K562 (cell line): Measurements from ENCODE around the gene TLR8. TPM values are rescaled to one million over a fixed set of nuclear protein-coding genes. Genes with fewer than 3 reads are reported as not detected.

ENCODE experiments used
- ATF7 ChIP-seq: fragments of 450-650 bp; IDR thresholded peaks from 2 replicates; pipeline ENCODE4 v1.7.1; 2014; ENCODE audit warnings: mild to moderate bottlenecking, moderate library complexity
- CC2D1A ChIP-seq: fragments of 450-650 bp; IDR thresholded peaks from 2 replicates; pipeline ENCODE4 v1.6.1; 2017; ENCODE audit warnings: mild to moderate bottlenecking
- CHD2 ChIP-seq: IDR thresholded peaks from 2 replicates; pipeline ENCODE4 v1.6.1; 2011; ENCODE audit warnings: low read depth, low read length
- E2F6 ChIP-seq, 2 experiments: IDR thresholded peaks; 2 replicates each; pipeline ENCODE4 v1.6.1; 2011; ENCODE audit warnings: borderline replicate concordance in 1 of 2, control low read depth in 1 of 2, low read depth in 1 of 2, low read length in 1 of 2, mild to moderate bottlenecking in 1 of 2, mixed read lengths in 1 of 2, moderate library complexity in 1 of 2; ENCODE audit not compliant: insufficient read depth in 1 of 2, insufficient read length in 1 of 2, poor library complexity in 1 of 2, severe bottlenecking in 1 of 2; ENCODE audit errors: extremely low read depth in 1 of 2
- ETV5 ChIP-seq: sonication (generic); formaldehyde crosslinking; IDR thresholded peaks from 2 replicates; pipeline ENCODE4 v1.4.0; 2020; ENCODE audit warnings: low read depth, mild to moderate bottlenecking, missing genetic modification reagents
- IFI16 ChIP-seq: fragments of 250-450 bp; sonication (Bioruptor Pico); IDR thresholded peaks from 2 replicates; pipeline ENCODE4 v2.1.2; 2022; ENCODE audit warnings: mild to moderate bottlenecking, inconsistent platforms
- POLR2A ChIP-seq: fragments of 450-650 bp; conservative IDR thresholded peaks from 2 replicates; pipeline ENCODE4 v1.6.1; 2016
- REST ChIP-seq, 2 experiments: fragments of 450-650 bp; formaldehyde crosslinking in 1 of 2; IDR thresholded peaks; 2 replicates each; pipeline versions ENCODE4 v1.4.0 to v1.6.1; 2014 to 2020; ENCODE audit warnings: mild to moderate bottlenecking in 2 of 2, borderline replicate concordance in 1 of 2, low read depth in 1 of 2
- RFX5 ChIP-seq: IDR thresholded peaks from 2 replicates; pipeline ENCODE4 v1.6.1; 2011; ENCODE audit warnings: low read depth, mild to moderate bottlenecking, improper control_type of control experiment, low read length
- SMARCE1 ChIP-seq: fragments of 450-650 bp; IDR thresholded peaks from 2 replicates; pipeline ENCODE4 v1.7.1; 2016; ENCODE audit warnings: mild to moderate bottlenecking
- TAF7 ChIP-seq: fragments of 450-650 bp; IDR thresholded peaks from 2 replicates; pipeline ENCODE4 v1.6.1; 2016; ENCODE audit warnings: missing genetic modification characterization, missing compliant biosample characterization
- TRIM24 ChIP-seq, 2 experiments: fragments of 450-650 bp; IDR thresholded peaks; 2 replicates each; pipeline ENCODE4 v1.6.1; 2016
- XRCC3 ChIP-seq: fragments of 450-650 bp; IDR thresholded peaks from 2 replicates; pipeline ENCODE4 v1.6.1; 2017; ENCODE audit warnings: mild to moderate bottlenecking, moderate library complexity
- ZNF121 ChIP-seq: sonication (generic); formaldehyde crosslinking; conservative IDR thresholded peaks from 2 replicates; pipeline ENCODE4 v1.8.0; 2022; ENCODE audit warnings: missing genetic modification reagents
- polyA plus RNA-seq, 8 experiments: library from polyadenylated mRNA; depleted of rRNA in 4 of 8; stranded (reverse) in 5 of 8; unstranded in 3 of 8; fragments of >200 nt; fragmentation: Nextera tagmentation in 2 of 8; fragmentation: Illumina TruSeq in 1 of 8; extraction: Ambion mirVana in 2 of 8; extraction: Trizol in 1 of 8; gene quantifications; 2 replicates each; pipeline versions ENCODE4 v1.2.1 to v1.2.3, GENCODE V29; 2011 to 2014; ENCODE audit warnings: inconsistent platforms in 1 of 8, missing spikeins in 1 of 8
- total RNA-seq, 7 experiments: library from RNA; depleted of rRNA in 6 of 7; stranded (reverse); fragments of >200 nt in 6 of 7; fragmentation: Illumina TruSeq in 2 of 7; extraction: Trizol in 2 of 7; gene quantifications; 2 replicates each; pipeline versions ENCODE4 v1.2.1 to v1.2.3, GENCODE V29; 2011 to 2021; ENCODE audit warnings: low replicate concordance in 1 of 7
- TF ChIP-seq, protein P1 (sequence below), 2 experiments: fragments of 450-650 bp in 1 of 2; sonication (generic) in 1 of 2; formaldehyde crosslinking in 1 of 2; IDR thresholded peaks in 1 of 2; conservative IDR thresholded peaks in 1 of 2; 2 replicates each; pipeline versions ENCODE4 v1.6.1 to v1.8.1; 2016 to 2023; ENCODE audit warnings: mild to moderate bottlenecking in 2 of 2, moderate library complexity in 2 of 2, inconsistent platforms in 1 of 2, missing genetic modification reagents in 1 of 2

Gene TLR8
- total and polyA plus RNA-seq, 9 of the 15 experiments (the other 6 are each of a cell fraction or from before 2014, with no cell fraction given), result not detected

- TF ChIP-seq REST (IDR thresholded peaks at IDR 0.05; ENCODE audit: borderline replicate concordance) (no peak), REST (CRISPR knock-in tag; IDR thresholded peaks at IDR 0.05; ENCODE audit: low read depth) (peak; percentile 86), CC2D1A (no peak), CHD2 (no peak), IFI16 (CRISPR knock-in tag) (0 out of 2 replicates have a peak, but pooled peaks have one; percentile 51), POLR2A (peak; percentile 51; the same call in 1 of the 2 replicates), TAF7 (tag) (peak; percentile 35; the same call in 1 of the 2 replicates), XRCC3 (no peak), SMARCE1 (0 out of 2 replicates have a peak, but pooled peaks have one; percentile 15), E2F6 (IDR thresholded peaks at IDR 0.05; ENCODE audit: borderline replicate concordance in 1 of 2, extremely low read depth in 1 of 2, insufficient read depth in 1 of 2, insufficient read length in 1 of 2, low read depth in 1 of 2, low read length in 1 of 2, poor library complexity in 1 of 2, severe bottlenecking in 1 of 2) (peak; percentile 64 to 82), ZNF121 (CRISPR knock-in tag) (no peak), RFX5 (no peak), ETV5 (CRISPR knock-in tag) (peak; percentile 37; the same call in 1 of the 2 replicates), ATF7 (peak; percentile 79), TRIM24 (IDR thresholded peaks at IDR 0.05) (peak in 1 of 2 experiments; percentile 59; a peak in 1 of 4 replicates)
- TF ChIP-seq, protein P1, sequence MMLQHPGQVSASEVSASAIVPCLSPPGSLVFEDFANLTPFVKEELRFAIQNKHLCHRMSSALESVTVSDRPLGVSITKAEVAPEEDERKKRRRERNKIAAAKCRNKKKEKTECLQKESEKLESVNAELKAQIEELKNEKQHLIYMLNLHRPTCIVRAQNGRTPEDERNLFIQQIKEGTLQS (IDR thresholded peaks at IDR 0.05), result peak; percentile 94
- TF ChIP-seq, protein P1 (CRISPR knock-in tag; conservative IDR thresholded peaks at IDR 0.05), result no peak
Measured at GRCh38 chrX:12955882-12956703, 49.7 kb downstream of the TLR8 start (continued).
